Mesodermal cell (in vitro differentiated cells): Measurements from ENCODE around the gene RTF1.
A peak's percentile ranks its signal among the peaks of the same experiment; 100 is the strongest.

Experiments used
- H3K27ac ChIP-seq: 2 replicates; pipeline ENCODE4 v1.7.0; 2013; ENCODE audit warnings: mild to moderate bottlenecking, low read depth, low read length, moderate library complexity; ENCODE audit not compliant: severe bottlenecking
- H3K36me3 ChIP-seq: 2 replicates; pipeline ENCODE4 v1.7.1; 2013; ENCODE audit warnings: mild to moderate bottlenecking, low read length, moderate library complexity; ENCODE audit not compliant: control insufficient read depth, insufficient read depth
- H3K4me1 ChIP-seq: one replicate; pipeline ENCODE4 v1.7.1; 2013; ENCODE audit warnings: mild to moderate bottlenecking, low read length; ENCODE audit not compliant: insufficient read depth, control insufficient read depth, poor library complexity, severe bottlenecking
- H3K4me3 ChIP-seq: 2 replicates; pipeline ENCODE4 v1.7.0; 2013; ENCODE audit warnings: low read length, control low read depth, mild to moderate bottlenecking; ENCODE audit not compliant: insufficient read depth, poor library complexity, severe bottlenecking; ENCODE audit errors: extremely low read depth
- H3K9me3 ChIP-seq: 2 replicates; pipeline ENCODE4 v1.7.1; 2013; ENCODE audit warnings: mild to moderate bottlenecking, low read length, moderate library complexity; ENCODE audit not compliant: control insufficient read depth
- WGBS, 2 experiments: methylation state at CpG; one replicate each; pipeline ENCODE4 v1.1.5; 2013; ENCODE audit warnings: missing lambda C conversion rate in 2 of 2; ENCODE audit not compliant: insufficient coverage in 2 of 2; 5-methylcytosine and 5-hydroxymethylcytosine counted together

The RTF1 gene

DNA sequence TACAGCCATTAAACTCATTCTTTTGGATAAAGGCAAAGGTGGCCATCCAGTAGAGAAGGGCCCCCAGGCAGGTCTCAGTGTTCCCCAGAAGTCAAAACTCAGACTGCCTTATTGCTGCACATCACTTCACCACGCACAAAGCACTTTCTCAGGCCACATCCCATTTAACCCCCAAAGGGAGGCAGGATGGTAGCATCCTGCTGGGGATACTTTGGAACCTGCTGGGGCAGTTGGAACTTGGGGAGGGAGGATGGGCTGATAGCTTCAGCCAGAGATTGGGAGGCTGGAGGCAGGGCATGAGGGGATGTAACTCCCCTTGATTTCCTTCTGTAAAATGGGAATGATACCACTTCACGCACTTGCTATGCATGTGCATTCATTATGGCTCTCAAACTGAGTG is 81.8 kb downstream of the RTF1 start:
- no peak overlapping the region for H3K4me3 ChIP-seq
- H3K9me3 ChIP-seq, result no peaks in the 10 kb centered on the region
- 67% methylated on average over 1 of the region's 2 CpGs; no CpG with 5 or more reads in 1 of the 2 experiments for whole genome bisulfite sequencing, 2 experiments
- H3K27ac ChIP-seq, result no peak overlapping the region
- H3K36me3 ChIP-seq, result no peaks in the 10 kb centered on the region
- peaks cover 23% of the 10 kb centered on the region for H3K4me1 ChIP-seq

DNA sequence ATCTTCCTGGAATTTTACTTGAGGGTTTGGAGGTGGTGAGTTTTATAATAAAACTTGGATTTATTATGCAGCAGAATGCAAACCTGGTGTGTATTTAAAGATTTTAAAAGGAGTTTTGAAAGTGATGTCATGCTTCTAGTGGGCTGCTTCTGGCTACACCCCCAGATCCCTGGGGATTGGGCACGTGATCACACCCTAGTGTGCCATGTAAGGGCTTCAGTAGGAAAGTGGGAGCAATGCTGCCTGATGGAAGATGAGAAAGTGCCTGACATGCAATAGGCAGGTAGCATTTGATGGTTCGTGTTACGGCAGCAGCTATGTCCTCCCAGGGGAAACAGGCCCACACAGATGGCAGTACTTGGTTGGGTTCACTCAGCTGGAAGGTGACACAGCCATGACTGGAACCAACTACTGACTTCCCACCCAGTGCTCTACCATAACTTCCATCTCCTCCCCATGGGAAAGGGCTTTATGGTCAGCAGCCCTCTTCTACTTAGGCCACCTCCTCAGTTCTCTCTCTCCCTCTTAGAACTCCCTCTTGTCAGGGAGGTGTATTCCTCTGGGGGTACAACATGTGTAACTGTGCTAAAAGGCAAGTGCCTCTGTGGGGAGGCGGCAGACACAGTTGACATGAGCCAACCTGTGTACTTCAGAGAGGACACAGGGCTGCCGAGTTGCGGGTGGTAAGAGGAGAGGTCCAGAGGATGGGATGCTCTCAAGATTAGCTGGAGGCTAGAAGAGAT is 82.4 kb downstream of the RTF1 start:
- H3K27ac ChIP-seq, result no peak overlapping the region
- H3K4me1 ChIP-seq, result peaks cover 23% of the 10 kb centered on the region
- WGBS, 2 experiments, result 66 to 94% methylated on average over 3 to 4 of the region's 6 CpGs
- H3K9me3 ChIP-seq, result no peaks in the 10 kb centered on the region
- no peak overlapping the region for H3K4me3 ChIP-seq
- no peaks in the 10 kb centered on the region for H3K36me3 ChIP-seq

DNA sequence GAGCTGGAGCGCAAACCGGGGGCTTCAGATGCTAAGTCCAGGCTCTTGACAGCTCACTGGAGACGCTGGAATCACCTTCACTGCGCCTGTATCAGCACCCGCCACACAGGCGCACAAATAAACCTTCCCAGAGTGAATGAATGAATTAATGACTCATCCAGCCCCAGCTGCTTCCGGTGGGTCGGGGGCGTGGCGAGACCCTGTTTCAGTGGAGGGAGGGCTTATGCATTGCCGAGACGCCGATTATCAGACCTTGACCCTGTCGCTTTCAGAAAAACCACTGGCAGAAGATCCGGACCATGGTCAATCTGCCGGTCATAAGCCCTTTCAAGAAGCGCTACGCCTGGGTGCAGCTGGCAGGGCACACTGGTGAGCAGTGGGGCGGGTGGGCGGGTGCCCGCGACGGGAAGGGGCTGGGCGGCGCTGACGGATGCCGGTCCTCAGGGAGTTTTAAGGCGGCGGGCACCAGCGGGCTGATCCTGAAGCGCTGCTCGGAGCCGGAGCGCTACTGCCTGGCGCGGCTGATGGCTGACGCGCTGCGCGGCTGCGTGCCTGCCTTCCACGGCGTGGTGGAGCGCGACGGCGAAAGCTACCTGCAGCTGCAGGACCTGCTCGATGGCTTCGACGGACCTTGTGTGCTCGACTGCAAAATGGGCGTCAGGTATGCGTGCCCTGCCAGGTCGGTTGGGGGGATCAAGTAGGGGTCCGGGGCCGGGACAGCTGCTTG is 84.5 kb downstream of the RTF1 start:
- H3K4me1 ChIP-seq, result peaks cover 10% of the 10 kb centered on the region
- H3K9me3 ChIP-seq, result no peaks in the 10 kb centered on the region
- H3K36me3 ChIP-seq, result no peaks in the 10 kb centered on the region
- H3K27ac ChIP-seq, result no peak overlapping the region
- peak overlapping the region; percentile 18 for H3K4me3 ChIP-seq
- WGBS, 2 experiments, result 3% methylated on average over 45 of the region's 56 CpGs

DNA sequence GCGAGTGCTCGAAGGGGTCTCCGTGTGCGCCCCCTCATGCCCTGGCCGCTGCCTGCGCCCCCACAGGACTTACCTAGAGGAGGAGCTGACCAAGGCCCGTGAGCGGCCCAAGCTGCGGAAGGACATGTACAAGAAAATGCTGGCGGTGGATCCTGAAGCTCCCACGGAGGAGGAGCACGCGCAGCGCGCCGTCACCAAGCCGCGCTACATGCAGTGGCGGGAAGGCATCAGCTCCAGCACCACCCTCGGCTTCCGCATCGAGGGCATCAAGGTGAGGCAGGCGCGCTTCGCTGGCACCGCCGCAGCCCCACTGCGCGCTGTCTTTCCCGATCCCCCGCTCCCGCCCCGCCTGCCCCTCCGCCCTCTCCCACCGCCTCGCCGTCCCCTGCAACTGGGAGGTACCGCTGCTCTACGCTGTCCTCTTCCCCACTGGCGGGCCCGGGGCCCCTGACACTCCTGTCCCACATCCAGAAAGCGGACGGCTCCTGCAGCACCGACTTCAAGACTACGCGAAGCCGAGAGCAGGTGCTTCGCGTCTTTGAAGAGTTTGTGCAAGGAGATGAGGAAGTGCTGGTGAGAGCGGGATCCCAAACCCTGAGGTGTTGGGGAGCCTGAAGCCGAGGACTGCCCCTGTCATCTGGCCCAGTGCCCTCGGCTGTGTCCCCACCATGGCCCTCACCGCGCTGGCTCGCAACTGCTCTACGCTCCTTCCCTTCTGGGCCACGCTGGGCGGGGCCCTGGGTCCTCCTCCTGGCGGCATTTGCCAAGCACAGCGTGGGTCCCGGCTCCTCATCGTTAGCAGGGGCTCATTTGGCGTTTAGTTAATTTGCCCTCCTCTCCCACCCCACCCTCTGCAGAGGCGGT is 85.3 kb downstream of the RTF1 start:
- WGBS, 2 experiments, result 5 to 6% methylated on average over 46 to 64 of the region's 64 CpGs
- no peaks in the 10 kb centered on the region for H3K36me3 ChIP-seq
- H3K27ac ChIP-seq, result no peak overlapping the region
- H3K9me3 ChIP-seq, result no peaks in the 10 kb centered on the region
- peaks cover 10% of the 10 kb centered on the region for H3K4me1 ChIP-seq
- H3K4me3 ChIP-seq, result peak overlapping the region; percentile 11

DNA sequence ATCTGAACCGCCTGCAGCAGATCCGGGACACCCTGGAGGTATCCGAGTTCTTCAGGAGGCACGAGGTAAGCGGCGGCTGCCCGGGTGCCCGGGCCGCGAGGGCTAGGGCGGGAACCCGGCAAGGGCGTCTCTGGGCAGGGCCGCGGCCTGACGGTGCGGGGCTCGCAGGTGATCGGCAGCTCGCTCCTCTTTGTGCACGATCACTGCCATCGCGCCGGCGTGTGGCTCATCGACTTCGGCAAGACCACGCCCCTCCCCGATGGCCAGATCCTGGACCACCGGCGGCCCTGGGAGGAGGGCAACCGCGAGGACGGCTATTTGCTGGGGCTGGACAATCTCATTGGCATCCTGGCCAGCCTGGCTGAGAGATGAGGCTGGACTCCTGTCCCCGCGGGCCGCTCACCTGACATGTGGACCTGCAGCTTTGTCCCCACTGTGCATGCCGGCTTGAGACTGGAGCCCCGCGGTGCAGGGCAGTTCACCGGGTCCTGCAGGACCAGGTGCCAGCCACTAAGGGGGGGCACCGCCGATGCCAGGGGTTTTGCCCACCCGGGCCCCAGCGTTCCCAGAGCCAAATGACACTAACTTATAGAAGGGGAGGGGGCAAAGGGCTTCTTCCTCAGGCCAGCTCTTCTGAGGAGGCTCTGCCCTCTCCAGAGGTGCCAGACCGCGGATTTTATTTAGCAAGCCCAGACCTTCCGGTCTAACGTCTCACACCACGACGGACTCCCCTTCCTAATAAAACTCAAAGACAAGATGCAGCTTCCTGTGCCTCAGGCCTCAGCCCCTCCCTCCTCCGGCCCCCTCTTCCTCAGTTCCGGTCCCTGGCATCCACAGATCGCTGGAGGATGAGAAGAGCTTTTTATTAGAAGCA is 86.1 kb downstream of the RTF1 start:
- WGBS, 2 experiments, result 16 to 18% methylated on average over 33 to 49 of the region's 54 CpGs
- Histone ChIP-seq H3K9me3 (no peaks in the 10 kb centered on the region), H3K27ac (no peak overlapping the region), H3K4me1 (peaks cover 10% of the 10 kb centered on the region), H3K4me3 (no peak overlapping the region), H3K36me3 (no peaks in the 10 kb centered on the region)

DNA sequence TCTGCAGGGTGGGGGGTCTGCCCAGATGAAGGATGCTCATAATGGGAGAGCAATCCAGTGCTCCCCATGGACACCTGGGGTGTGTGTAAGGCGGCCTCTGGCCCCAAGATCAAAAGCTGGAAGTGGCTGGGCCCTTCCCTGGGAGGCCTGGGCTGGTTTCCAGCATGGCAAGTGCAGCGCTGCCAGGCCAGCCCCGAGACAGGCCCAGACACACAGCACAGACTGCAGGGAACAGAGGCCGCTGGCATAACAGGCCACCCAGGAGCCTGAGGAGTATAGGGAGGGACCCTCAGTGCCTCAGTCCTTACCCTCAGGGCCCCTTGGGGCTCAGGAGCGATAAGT is 86.7 kb downstream of the RTF1 start:
- 82 to 85% methylated on average over 5 of the region's 5 CpGs for WGBS, 2 experiments
- Histone ChIP-seq H3K9me3 (no peaks in the 10 kb centered on the region), H3K36me3 (no peaks in the 10 kb centered on the region), H3K27ac (no peak overlapping the region), H3K4me1 (peaks cover 10% of the 10 kb centered on the region), H3K4me3 (no peak overlapping the region)

DNA sequence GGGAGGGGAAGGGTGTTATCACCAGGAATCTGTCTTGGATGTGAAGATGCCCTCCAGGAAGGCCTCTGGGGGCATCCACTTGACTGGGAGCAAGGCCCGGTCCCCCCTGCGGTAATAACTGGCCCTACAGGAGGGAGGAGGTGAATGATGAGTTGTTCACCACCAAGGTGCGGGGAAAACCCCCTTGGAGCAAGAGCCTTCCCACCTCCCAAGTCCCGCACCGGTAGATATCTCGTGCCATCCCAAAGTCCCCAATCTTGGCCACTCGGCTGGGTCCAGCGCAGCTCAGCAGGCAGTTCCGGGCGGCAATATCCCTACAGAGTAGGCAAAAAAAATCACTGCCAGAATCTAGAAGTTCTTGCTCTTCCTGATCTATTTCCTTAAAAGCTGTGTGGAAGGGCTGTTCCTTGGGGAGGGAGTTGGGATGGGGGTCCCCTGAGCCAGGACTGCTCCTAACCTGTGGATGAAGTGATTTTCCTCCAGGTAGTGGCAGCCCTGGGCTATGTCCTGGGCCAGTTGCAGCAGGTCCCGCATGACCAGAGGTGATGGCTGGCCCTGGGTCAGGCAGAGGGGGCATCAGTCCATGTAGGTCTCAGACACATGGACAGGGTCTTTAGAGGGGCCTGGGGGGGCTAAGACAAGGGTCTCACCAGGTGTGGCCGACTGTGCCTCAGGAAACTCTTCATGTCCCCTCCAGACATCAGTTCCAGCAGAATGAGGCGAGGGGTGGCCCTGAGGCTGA is 88.0 kb downstream of the RTF1 start:
- WGBS, 2 experiments, result 85 to 95% methylated on average over 8 to 9 of the region's 13 CpGs
- Histone ChIP-seq H3K4me3 (no peak overlapping the region), H3K4me1 (peaks cover 10% of the 10 kb centered on the region), H3K36me3 (no peaks in the 10 kb centered on the region), H3K27ac (no peak overlapping the region), H3K9me3 (no peaks in the 10 kb centered on the region)

DNA sequence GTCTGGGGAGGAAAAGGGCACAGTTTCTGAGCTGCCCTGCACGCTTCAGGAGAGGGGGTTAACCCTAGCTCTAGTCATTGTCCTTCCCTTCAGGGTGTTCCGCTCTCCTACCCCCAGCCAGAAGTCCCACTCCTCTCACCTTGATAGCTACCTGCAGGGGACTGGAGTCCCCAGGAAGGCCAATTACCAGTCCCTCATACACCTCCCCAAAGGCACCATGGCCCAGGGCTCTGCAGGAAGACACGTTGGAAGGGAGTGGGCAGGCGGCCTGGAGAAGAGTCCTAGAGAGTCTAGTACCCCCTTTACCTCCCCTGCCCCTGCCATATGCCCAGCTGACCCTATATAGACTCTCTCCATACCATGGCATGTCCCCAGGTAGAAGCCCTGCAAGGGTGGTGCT is 88.9 kb downstream of the RTF1 start:
- 77 to 92% methylated on average over 2 to 4 of the region's 4 CpGs for WGBS, 2 experiments
- Histone ChIP-seq H3K9me3 (no peaks in the 10 kb centered on the region), H3K4me1 (peaks cover 10% of the 10 kb centered on the region), H3K4me3 (no peak overlapping the region), H3K36me3 (no peaks in the 10 kb centered on the region), H3K27ac (no peak overlapping the region)

DNA sequence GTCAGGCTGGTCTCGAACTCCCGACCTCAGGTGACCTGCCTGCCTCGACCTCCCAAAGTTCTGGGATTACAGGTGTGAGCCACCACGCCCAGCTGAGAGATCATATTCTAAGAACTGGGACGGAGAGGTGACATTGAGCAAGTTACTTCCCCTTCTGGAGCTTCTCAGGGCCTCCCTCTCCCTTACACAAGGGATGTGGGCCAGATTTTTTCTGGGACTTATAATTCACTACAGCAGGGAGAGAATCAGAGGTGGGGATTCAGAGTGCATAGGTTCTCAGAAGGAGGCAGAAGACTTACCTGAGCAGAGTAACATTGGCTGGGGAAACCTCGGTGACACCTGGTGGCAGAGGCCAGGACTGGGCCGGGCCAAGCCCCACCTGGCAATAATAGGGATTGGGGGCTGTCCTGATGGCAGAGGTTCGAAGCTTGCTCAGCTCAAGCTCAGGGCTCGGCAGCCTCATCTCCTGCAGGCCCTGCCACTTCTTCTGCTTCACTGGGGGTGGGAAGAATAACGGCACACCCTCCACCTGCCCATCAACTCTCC is 90.0 kb downstream of the RTF1 start:
- Histone ChIP-seq H3K27ac (no peak overlapping the region), H3K36me3 (no peaks in the 10 kb centered on the region), H3K4me1 (peaks cover 9% of the 10 kb centered on the region), H3K9me3 (no peaks in the 10 kb centered on the region), H3K4me3 (no peak overlapping the region)
- WGBS, 2 experiments, result 74 to 81% methylated on average over 5 to 9 of the region's 10 CpGs
